SU-DHL-6 (cell line): ENCODE measurements around the gene HSPH1.

Experiments
- CTCF ChIP-seq: fragments of 200-600 bp; sonication (generic); IDR thresholded peaks from one replicate; pipeline ENCODE4 v1.5.1; 2017; ENCODE audit warnings: antibody characterized with exemption, mild to moderate bottlenecking, low read length, moderate library complexity; ENCODE audit not compliant: insufficient read depth, poor library complexity, severe bottlenecking
- EZH2phosphoT487 ChIP-seq: fragments of 200-600 bp; sonication (generic), shearing (Covaris generic); conservative IDR thresholded peaks from 2 replicates; pipeline ENCODE4 v1.6.1; 2018; ENCODE audit warnings: mild to moderate bottlenecking, antibody characterized with exemption, low read length, moderate library complexity, mixed read lengths

DNA sequence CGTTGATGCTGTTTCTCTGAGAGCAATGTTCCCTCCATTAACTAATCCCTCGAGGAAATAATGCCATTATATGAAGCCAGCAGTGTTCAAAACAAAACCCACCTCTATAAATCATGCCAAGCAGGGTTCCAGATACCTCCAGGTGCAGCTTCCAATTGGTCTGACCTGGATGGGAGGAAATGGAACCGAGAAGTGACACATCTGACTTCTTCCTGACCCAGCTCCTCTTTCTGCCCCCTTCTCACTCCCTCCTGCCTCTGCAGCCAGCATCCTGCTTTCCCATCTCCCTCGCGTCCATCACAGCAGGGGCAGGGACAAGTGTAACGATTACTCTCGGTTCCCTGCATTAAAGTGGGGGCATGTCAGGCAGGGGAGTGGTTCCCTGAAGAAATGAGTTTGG lies 37.5 kb downstream of the HSPH1 start:
- no peak for TF ChIP-seq CTCF
- TF ChIP-seq EZH2phosphoT487: no peak
